Measurements from ENCODE around the gene SCG3.
"Not testable (repeated sequence)": the region's sequence is repeated elsewhere in the genome, so short reads cannot be mapped to it uniquely, and the experiment has no call there.

GRCh38 chr15:51655401-51656057 lies 25.8 kb upstream of the SCG3 start:
- not testable (repeated sequence) for TF ChIP-seq CTCF (IDR thresholded peaks at IDR 0.05; ENCODE audit: borderline replicate concordance, extremely low read depth, low read length, poor library complexity, severe bottlenecking); EZH2 (IDR thresholded peaks at IDR 0.05; ENCODE audit: borderline replicate concordance, low read depth, low read length, severe bottlenecking)
